Activated CD4-positive, alpha-beta T cell treated with anti-CD3 and anti-CD28 coated beads for 24 hours (primary cell): ENCODE results near the gene F11R.
"Not testable (repeated sequence)": the region's sequence is repeated elsewhere in the genome, so short reads cannot be mapped to it uniquely, and the experiment has no call there.

Source experiments
- DNase-seq, 2 donors: peaks; one replicate each; pipeline ENCODE4 v3.0.0-alpha.2; 2020; ENCODE audit warnings: low read depth in 2 of 2

The F11R gene

GRCh38 chr1:160971618-160972056 is 49.3 kb downstream of the F11R start:
- DNase-seq = peak in 1 of 2 donors; percentile 31

DNA sequence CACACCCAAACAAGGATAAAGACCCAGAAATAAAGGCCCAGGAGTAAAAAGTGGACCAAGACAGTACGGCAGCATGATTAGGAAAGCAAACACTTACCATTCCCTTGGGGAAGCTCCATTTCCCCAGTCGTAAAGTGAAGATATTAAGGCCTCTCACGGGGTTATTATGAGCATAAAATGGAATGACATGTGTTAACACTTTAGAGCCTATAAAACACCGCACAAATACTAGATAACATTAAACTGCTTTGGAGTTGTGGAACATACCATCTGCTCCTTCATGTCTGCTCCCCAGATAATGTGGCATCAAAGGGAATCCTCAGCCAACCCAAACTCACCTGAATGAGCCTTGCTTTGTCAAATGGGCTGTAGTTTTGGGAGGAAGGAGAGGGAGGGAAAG is 57.4 kb downstream of the F11R start:
- no peak for DNase-seq

GRCh38 chr1:160961419-160961818 is 59.5 kb downstream of the F11R start:
- no peak for DNase-seq

DNA sequence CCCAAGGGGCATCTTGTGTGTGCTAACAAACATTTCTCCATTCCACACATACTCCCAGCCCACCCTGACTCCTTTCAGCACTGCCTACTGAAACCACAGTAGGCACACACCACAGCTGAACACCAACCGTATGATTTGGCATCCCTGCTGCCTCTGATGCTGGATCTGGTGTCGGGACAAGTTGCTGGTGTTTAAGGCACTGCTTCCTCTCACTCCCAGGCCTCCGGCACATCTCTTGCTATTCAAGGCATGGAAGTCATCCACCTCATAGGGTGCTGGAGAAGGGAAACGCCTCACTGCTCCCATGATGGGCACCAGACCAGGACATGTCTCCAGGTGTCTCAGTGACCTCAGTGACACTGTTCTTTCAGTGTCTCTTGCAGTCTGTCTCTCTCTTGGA is 64.0 kb downstream of the F11R start:
- no peak for DNase-seq

- peak; percentile 21 to 27 for DNase-seq
Observed at GRCh38 chr1:160954158-160955104, 66.5 kb downstream of the F11R start, which contains the start of gene ITLN2. Gene ITLN2, minus strand, starts transcription at chr1:160954809. Its CDS starts 68 bp downstream, at chr1:160954741.

DNA sequence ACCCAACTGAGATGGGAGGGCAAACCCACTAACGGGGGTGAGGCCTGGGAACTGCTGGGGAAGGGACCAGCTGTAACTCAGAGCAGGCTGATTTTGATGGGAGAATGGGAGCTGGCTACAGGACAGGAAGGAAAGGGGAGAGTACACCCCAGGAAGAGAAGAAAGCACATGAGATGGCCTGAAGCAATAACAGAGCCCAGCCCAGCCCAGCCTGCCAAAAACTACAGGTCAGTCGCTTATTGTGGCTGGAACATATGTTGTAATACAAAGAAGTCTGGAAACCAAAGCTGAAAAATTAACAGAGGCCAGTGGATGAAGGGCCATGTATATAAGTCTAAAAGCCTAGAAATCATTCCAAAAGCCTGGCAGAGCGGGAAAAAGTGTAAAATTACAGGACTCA is 67.9 kb downstream of the F11R start:
- DNase-seq = no peak

DNA sequence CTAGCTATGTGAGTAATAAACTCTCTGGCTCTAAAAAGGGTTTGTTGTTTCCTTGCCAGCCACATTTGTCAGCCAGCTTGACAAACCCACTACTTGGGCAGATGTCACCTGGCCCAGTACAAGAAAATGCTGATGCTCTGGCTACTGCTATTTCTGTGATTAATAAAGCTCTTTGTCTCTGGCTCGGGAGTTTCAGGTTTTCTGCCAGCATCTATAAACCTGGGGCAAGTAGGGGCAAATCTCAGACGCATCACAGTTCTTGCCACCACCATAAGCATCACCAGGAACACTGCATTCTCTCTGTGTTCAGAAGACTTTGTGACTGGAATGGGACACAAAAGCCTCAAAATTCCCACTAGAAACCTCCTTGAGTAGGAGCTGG is 68.8 kb downstream of the F11R start:
- no peak for DNase-seq

GRCh38 chr1:160951443-160952128 is 69.4 kb downstream of the F11R start:
- peak; percentile 55 to 60 for DNase-seq

- DNase-seq = no peak
Observed at GRCh38 chr1:160950657-160951056, 70.3 kb downstream of the F11R start.

- no peak for DNase-seq
Observed at GRCh38 chr1:160949881-160950280, 71.1 kb downstream of the F11R start.

DNA sequence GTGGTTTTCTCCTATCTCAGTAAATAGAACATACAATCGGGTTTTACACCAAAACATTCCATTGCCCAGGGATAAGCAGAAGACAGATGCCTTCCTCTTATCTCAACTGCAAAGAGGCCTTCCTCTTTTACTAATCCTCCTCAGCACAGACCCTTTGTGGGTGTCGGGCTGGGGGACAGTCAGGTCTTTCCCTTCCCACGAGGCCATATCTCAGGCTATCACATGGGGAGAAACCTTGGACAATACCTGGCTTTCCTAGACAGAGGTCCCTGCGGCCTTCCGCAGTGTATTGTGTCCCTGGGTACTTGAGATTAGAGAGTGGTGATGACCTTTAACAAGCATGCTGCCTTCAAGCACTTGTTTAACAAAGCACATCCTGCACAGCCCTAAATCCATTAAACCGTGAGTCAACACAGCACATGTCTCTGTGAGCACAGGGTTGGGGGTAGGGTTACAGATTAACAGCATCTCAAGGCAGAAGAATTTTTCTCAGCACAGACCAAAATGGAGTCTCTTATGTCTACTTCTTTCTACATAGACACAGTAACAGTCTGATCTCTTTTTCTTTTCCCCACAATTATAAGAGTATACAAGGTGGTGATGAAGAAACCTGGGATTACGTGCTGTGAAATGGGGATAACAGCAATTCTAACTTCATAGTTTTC is 71.6 kb downstream of the F11R start:
- not testable (repeated sequence) for DNase-seq

DNA sequence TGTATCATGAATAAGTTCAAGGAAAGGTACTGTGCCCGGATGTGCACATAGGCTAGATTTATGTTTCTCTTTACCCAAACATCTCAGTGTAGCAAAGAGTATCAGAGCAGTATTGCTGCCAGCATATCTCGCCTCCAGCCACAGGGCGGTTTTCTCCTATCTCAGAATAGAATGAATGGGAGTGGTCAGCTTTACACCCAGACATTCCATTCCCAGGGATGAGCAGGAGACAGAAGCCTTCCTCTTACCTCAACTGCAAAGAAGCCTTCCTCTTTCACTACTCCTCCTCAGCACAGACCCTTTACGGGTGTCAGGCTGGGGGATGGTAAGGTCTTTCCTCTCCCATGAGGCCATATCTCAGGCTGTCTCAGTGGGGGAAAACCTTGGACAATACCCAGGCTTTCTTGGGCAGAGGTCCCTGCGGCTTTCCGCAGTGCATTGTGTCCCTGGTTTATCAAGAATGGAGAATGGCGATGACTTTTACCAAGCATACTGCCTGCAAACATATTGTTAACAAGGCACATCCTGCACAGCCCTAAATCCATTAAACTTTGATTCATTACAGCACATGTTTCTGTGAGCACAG is 73.7 kb downstream of the F11R start:
- DNase-seq = not testable (repeated sequence)

DNA sequence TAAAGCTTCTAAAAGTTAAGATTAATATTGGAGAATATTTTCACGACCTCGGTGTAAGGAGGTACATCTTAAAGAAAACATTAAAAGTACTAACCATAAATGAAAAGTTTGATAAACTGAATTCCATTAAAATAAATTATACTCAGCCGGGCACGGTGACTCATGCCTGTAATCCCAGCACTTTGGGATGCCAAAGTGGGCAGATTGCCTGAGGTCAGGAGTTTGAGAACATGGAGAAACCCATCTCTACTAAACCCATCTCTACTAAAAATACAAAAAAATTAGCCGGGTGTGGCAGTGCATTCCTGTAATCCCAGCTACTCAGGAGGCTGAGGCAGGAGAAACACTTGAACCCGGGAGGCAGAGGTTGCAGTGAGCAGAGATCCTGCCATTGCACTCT is 75.1 kb downstream of the F11R start:
- not testable (repeated sequence) for DNase-seq
